Astrocyte of the cerebellum (primary cell): ENCODE results near the gene ATP8A1.

Experiments
- DNase-seq: peaks from one replicate; pipeline ENCODE4 v3.0.0-alpha.2; 2011; ENCODE audit warnings: low read depth
- H3K4me3 ChIP-seq: 2 replicates; pipeline ENCODE4 v1.5.1; 2011; ENCODE audit warnings: mild to moderate bottlenecking, low read depth, low read length, moderate library complexity
- CTCF ChIP-seq: IDR thresholded peaks from 2 replicates; pipeline ENCODE4 v1.5.1; 2012; ENCODE audit warnings: low read length, low read depth, moderate library complexity, mild to moderate bottlenecking; ENCODE audit errors: missing control alignments
- in situ Hi-C: cut with HindIII; loops from 2 replicates; pipeline ENCODE4 v1.10.0; 2017; ENCODE audit warnings: low sequenced_read_pairs

The ATP8A1 gene

DNA sequence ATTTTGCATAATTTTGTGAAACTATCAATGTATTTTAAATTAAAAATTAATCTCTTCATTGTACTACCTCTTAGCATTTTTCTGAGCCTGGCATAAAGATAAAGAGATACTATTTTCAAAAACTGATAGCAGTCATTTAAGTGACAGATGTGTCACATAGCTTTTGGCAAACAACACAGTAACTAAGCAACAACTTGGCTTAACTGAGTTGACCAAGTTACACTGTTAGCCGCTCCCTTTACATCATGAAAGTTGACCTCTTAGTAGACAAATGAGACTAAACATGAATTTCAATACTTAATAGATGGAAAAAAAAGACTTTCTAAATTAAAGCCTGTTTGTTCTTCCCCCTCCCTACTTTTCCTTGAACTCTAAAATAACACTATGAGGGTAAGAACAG lies 62.0 kb downstream of the ATP8A1 start:
- in situ Hi-C loops = no loop called here
- TF ChIP-seq CTCF = no peak

GRCh38 chr4:42588909-42589308 lies 68.0 kb downstream of the ATP8A1 start:
- no peak for TF ChIP-seq CTCF
- in situ Hi-C loops = no loop called here
- no peak overlapping the region for H3K4me3 ChIP-seq
- DNase-seq = no peak

More for the DNA sequence above, 62.0 kb downstream of the ATP8A1 start:
- no peak for DNase-seq
- H3K4me3 ChIP-seq = no peak overlapping the region

- DNase-seq = no peak
- TF ChIP-seq CTCF = no peak
- no peak overlapping the region for H3K4me3 ChIP-seq
- in situ Hi-C loops = no loop called here
Observed at GRCh38 chr4:42586775-42587174, 70.1 kb downstream of the ATP8A1 start.

DNA sequence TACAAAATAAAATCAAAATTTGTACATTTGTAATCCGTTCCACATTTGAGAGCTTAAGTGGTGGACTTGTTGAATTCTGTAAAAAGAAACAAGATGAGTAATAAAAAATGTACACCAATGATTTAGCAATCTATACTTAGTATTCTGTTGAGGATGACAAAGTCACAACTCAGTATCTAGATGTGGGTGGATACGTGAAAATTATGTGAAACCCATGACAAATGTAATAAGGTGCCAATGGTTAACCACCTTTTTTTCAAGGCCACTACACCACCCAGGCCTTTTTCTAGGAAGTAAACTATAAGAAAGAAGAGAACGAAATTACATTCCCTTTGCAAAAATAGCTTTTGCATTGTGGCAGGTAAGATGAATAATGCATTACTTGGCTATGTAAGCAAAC lies 77.0 kb downstream of the ATP8A1 start:
- H3K4me3 ChIP-seq = no peak overlapping the region
- in situ Hi-C loops = no loop called here
- DNase-seq = no peak
- TF ChIP-seq CTCF = no peak

DNA sequence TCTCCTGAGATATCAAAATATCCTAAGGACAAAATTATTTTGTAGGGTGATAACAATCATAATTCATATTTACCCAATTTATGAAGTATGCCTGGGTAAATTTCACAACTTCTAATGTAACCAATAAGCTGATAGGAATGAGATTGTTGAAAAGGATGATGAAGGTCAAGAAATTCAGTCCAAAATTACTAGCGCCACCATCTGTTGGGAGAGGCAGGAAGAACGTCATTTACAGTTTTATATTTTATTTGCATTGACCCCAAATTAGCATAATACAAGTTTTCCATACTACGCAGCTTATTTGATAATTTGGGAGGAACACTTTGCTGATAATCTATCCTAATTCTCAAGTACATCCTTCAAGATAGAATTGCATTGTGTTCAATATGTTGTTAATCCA lies 78.7 kb downstream of the ATP8A1 start:
- no peak for TF ChIP-seq CTCF
- H3K4me3 ChIP-seq = no peak overlapping the region
- in situ Hi-C loops = no loop called here
- DNase-seq = no peak

DNA sequence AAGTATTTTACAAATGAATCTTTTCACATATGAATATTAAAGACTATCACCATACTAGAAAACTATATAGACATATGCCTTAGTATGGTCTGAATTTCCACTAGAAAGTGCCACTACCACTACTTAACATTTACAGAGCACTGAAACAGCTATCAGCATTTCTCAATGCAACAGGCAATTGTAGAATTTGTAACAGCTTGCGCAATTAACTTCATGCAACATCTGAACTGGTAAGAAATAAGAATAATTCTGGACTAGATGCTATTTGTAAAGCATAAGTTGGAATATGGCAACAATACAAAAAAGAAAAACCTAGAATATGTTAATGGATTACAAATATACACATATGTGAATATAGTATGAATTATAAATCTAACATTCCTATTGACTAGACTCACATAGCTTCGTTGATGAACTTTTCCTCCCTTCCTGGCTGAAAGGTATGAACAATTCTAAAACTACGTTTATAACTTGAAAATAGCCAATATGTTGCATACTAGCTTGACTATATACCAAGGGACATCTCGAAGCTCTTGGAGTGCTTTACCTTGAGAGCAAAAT lies 82.0 kb downstream of the ATP8A1 start:
- no peak for TF ChIP-seq CTCF
- no peak overlapping the region for H3K4me3 ChIP-seq
- DNase-seq = no peak
- in situ Hi-C loops = loop anchor here (25.0 kb wide), 1 partner anchor 287 kb away; no protein-coding TSS in a partner anchor

GRCh38 chr4:42573249-42573648 lies 83.7 kb downstream of the ATP8A1 start:
- no peak for DNase-seq
- in situ Hi-C loops = loop anchor here (25.0 kb wide), 1 partner anchor 289 kb away; no protein-coding TSS in a partner anchor
- no peak for TF ChIP-seq CTCF
- no peak overlapping the region for H3K4me3 ChIP-seq
